OCI-LY7 (cell line): ENCODE measurements around the gene GABPB2.

Source experiments
- EZH2phosphoT487 ChIP-seq: fragments of 200-600 bp; sonication (generic); IDR thresholded peaks from 2 replicates; pipeline ENCODE4 v1.6.1; 2018; ENCODE audit warnings: low read depth, borderline replicate concordance, mild to moderate bottlenecking, mixed run types, antibody characterized with exemption, low read length, moderate library complexity, mixed read lengths
- TF ChIP-seq, protein P1 (sequence below): fragments of 200-600 bp; sonication (generic); conservative IDR thresholded peaks from 2 replicates; pipeline ENCODE4 v1.5.1; 2014; ENCODE audit warnings: mild to moderate bottlenecking, antibody characterized with exemption, low read length, moderate library complexity, mixed read lengths

DNA sequence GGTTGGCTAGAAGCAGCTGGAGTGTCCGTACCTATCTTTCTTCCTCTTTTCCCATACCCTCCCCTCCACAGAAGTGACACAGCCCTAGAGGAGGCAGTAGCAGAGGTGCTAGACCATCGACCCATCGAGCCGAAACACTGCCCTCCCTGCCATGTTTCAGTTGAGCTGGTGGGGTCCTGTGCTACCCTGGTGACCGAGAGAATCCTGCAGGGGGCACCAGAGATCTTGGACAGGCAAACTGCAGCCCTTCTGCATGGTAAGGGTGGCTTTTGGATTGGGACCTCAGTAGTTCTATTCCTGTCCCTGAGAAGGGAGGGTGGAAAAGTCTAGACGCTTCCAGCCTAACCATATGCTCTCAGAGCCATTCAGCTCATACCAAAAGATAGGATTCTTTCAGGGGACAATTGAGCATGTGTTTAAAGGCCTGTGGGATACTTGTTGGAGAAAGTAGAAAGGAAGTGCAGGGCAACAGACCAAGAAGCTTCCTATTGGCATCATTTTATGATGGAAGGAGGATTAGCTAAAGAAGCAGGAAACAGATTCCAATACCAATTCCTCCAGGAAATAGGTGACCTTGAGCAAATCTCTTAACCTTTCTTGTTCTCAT lies 45.9 kb upstream of the GABPB2 start:
- TF ChIP-seq, protein P1, sequence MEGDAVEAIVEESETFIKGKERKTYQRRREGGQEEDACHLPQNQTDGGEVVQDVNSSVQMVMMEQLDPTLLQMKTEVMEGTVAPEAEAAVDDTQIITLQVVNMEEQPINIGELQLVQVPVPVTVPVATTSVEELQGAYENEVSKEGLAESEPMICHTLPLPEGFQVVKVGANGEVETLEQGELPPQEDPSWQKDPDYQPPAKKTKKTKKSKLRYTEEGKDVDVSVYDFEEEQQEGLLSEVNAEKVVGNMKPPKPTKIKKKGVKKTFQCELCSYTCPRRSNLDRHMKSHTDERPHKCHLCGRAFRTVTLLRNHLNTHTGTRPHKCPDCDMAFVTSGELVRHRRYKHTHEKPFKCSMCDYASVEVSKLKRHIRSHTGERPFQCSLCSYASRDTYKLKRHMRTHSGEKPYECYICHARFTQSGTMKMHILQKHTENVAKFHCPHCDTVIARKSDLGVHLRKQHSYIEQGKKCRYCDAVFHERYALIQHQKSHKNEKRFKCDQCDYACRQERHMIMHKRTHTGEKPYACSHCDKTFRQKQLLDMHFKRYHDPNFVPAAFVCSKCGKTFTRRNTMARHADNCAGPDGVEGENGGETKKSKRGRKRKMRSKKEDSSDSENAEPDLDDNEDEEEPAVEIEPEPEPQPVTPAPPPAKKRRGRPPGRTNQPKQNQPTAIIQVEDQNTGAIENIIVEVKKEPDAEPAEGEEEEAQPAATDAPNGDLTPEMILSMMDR, result peak; percentile 87
- TF ChIP-seq EZH2phosphoT487, result no peak
